GM18499 (cell line): ENCODE results near the gene SCG3.

ENCODE experiments used
- ATAC-seq: cut with Tn5 transposase; IDR thresholded peaks from one replicate; pipeline ENCODE4 v1.9.1; 2021; ENCODE audit warnings: moderate number of reproducible peaks; ENCODE audit not compliant: insufficient read depth, unreplicated experiment

The SCG3 gene

DNA sequence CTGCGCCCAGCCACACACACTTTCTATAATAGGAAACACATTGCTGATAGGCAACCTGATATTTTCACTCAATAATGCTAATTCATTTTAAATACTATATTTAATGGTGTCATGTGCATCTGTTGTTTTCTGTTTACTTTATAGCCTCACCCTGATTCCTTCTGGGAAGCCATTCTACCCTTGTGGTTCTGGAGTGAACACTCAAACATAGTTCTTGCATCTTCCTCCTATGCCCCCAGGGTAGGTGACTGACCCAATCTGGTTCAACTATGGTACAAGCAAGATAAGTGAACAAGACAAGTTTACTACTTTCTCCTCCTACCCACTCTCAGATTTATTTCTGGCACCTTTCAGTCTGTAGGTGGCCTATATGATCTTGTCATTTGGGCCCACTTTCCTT is 4.3 kb upstream of the SCG3 start:
- ATAC-seq = no peak

DNA sequence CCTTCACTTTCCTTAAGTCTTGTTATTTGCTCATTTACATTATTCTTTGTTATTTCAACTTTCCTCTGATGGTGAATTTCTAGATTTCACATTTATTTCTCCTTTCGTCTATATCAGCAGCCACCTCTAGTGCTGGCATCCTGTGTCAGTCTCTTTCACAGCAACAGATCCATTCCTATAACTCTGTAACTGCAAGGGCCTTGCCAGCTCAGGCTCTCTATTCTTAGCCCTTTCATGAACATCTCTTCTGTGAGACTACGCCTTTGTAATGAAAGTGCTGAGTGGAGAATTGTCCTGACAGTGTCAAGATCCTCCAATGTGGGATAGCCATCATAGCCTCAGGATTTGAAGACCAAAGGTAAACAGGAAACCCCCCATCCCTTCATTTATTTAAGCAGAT is 3.9 kb upstream of the SCG3 start:
- ATAC-seq = no peak

DNA sequence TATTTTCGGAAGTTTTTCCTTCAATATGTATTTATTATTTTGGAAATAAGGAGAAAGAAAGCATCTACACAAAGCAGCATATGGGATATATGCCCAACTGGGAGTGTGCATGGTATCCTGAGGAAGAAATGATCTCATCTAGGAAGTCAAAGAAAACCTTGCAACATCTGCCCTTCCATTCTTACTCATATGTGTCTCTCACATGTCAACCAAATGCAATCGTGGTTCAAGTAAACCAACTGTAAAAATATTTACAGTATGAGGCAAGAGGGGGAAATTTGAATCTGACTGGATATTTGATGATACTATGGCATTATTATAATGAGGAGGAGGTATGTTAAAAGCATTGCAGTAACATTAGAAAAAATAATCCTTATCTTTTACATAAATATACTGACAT is 3.2 kb upstream of the SCG3 start:
- no peak for ATAC-seq

DNA sequence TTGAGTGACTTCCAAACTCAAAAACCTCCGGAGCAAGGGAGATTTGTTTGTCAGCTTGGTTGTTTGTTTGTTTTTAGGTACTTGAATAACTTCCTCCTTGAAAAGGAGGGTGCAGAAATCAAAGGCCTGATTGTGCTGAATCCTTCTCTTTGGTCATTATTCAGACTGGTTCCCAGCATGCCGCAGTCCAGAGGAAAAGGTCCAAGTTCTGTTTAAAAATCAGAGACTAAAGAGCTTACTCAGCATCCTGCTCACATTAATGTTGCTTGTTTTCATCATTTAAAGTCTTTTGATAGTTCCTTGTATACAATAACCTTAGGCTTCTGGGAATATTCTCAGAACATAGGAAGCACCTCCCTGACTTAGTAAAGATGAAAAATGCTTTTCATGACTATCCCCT is 982 bp upstream of the SCG3 start:
- ATAC-seq = no peak

DNA sequence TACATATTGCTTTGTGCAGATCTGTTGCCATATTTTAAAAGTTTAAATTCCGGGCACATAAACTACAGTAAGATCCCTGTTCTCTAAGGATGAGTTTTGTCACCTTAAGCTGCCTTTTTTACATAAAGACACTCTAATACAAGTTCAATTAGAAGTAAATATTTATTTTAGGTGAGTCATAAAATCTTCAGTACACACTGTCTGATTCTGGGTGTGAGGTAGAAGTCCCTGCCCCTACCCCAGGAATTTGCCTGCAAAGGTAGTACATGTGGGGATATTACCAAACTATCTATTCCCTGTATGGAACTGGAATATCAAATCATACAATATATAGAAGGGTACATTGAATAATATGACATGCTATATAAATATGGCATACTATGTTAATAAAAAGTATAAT is 6.3 kb downstream of the SCG3 start:
- no peak for ATAC-seq

DNA sequence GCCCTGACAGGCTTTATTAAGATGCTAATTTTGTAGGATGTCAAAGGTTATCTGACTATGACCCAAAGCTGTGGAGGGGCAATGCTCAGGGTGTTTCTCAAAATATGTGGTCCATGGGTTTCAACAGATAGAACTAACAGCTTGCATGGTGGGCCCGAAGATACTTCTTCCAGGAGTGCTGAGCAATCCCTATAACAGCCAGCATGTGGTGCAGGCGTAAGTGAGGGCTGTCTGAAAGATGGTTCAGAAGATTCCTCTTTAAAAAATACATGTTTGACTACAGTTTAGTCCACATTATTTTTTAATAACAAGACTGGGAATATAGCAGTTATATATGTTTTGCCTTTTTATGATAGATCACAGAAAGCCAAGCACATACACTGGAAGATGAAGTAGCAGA is 7.6 kb downstream of the SCG3 start:
- ATAC-seq = no peak

- no peak for ATAC-seq
Observed at GRCh38 chr15:51692154-51692553, 10.9 kb downstream of the SCG3 start.

DNA sequence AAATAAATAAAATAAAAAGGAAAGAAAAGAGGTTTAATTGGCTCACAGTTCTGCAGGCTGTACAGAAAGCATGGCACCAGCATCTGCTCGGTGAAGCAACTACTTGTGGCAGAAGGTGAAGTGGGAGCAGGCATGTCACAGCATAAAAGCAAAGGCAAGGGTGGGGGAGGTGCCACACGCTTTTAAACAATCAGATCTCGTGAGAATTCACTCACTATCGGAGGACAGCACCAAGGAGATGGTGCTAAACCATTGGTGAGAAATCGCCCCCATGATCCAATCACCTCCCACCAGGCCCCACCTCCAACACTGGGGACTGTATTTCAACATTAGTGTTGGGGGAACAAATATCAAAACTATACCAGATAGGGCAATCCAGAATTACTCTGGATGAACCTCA is 15.3 kb downstream of the SCG3 start:
- no peak for ATAC-seq

DNA sequence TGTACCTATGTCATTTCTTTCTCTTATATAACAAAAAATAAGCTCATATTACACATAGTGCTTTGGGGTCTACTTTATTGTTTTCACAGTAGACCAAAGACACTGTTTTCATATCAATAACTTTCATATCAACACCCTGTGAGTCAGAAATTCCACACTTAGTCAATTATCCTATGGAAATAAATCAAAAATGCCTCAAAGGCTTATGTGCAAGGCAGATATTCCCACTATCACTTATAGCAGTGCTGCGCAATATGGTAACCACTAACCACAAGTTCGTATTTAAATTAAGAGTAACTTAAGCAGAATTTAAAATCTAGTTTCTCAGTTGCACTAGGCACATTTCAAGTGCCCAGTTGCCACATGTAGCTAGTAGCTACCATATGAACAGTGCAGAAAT is 15.9 kb downstream of the SCG3 start:
- ATAC-seq = no peak

DNA sequence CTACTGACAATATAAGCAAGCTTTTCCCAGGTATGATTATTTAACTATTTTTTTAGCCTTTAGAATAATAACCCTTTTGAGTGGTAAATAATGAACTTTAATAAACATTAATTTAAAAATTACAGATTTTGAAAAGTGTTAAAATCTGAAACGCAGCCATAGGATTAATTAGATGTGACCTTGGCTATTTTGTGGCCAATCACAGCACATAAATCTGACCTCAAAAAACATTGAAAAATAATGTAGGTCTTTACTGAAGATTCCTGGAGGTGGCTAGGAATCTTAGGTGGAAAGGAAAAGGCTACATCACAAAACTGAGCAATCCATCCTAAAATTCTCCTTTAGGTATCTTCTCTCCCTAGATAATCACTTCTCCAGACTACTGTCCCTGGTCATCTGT is 18.1 kb downstream of the SCG3 start:
- no peak for ATAC-seq

DNA sequence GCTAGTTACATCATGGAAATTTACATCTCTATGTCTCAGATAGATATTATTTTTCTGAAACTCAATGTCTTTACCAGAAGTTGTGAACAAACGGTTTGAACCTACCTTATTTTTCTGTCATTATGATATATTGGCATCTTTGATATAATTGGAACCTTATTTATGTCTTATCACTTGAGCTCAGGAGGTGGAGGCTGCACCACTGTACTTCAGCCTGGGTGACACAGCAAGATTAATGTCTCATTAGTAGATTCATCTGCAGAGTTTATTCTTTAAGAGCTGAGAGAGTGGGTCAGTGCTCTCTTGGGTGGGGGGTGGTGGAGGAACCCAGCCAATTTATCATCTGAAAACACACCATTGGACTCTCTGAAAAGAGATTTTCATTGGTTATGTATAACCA is 21.4 kb downstream of the SCG3 start:
- ATAC-seq = no peak

DNA sequence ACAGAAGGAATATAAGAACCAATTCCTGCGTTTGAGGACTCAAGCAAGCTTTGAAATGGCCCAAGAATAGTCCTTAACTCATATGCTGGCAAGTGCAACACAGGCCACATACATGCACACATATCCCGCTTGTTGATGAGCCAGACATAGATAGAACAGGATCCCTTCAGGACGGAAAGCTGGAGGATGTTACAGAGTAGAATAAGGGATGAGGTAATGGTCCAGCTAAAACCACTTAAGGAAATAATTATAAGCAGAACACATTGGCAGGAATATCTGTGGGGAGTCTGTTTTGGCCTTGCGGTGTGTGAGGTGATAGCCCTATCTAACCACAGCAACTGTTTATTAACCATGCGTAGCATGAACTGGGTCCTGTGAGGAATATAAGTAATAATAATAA is 25.0 kb downstream of the SCG3 start:
- ATAC-seq = no peak

DNA sequence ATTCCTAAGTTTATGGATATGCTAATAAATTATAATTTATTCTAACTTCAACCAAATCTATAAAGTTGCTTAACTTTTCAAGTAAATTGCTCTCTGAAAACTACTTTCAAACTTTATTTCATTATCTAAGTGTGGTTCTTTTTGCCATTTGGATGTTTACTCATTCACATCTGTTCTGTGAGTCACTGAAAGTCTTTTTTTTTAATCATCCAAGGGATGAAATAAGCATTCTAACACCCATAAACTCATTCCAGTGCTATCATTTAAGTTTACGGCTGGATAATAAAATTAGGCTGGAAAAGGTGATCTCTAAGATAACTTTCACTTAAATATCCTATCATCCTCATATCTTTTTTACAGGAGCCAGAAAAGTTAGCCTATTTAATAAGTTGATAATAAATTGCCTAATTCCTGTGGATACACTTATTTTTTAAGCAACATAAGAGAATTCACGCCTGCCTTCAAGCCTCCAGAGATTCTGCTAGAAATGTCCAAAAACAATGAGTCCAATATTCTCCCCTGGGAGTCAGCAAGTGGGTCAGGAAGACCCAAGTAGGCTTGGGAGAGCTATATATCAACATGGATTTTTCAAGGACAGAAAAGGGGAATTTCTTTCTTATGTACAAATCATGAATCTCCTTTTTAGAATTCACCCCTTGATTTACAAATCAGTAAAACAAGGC is 25.8 kb downstream of the SCG3 start:
- ATAC-seq = no peak

- no peak for ATAC-seq
Observed at GRCh38 chr15:51708013-51708412, 26.7 kb downstream of the SCG3 start.

DNA sequence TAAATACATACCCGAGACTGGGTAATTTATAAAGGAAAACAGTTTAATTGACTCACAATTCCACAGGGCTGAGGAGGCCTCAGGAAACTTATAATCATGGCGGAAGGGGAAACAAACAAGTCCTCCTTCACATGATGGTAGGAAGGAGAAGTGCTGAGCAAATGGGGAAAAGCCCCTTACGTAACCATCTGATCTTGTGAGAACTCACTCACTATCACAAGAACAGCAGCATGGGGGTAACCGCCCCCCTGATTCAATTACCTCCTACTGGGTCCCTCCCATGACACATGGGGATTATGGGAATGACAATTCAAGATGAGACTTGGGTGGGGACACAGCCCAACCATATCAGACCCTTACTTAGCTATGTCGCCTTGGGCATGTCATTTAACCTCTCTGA is 27.7 kb downstream of the SCG3 start:
- no peak for ATAC-seq

DNA sequence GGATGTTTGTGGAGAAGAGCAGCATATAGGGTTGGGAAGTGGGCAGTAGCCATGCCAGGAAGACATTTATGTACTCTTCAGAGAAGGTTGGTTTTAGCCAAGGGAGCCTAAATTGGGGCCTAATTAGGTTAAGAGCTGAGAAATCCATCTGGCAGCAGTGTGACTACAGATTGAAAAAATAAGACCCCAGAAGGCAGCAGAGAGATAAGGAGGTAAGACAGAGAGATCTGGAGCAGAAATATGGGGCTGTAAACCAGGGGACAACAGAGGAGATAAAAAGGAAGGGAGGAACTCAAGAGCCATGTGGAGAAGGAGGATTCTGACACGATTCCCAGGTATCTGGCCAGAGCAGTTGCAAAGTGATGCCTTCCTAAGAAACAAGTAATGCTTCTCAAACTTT is 32.9 kb downstream of the SCG3 start:
- ATAC-seq = no peak

GRCh38 chr15:51714911-51715310 is 33.6 kb downstream of the SCG3 start:
- ATAC-seq = no peak

GRCh38 chr15:51718219-51718618 is 36.9 kb downstream of the SCG3 start:
- no peak for ATAC-seq

DNA sequence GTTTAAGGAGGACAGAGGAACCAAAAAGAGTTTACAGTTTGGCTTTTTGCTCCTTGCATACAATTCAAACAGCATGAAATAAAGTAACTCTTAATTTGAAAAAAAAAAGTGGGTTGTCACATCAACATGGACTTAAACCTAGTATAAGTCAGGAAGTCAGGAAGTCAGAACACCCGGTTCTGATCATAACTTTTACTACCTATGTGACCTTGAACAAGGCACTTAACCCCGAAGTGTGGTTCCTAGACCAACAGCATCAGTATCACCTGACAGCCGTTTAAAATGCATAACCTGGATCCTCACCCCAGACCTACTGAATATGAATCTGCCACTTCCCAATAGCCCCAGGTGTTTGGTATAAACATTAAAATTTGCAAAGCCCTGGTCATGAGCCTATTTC is 37.4 kb downstream of the SCG3 start:
- ATAC-seq = no peak

DNA sequence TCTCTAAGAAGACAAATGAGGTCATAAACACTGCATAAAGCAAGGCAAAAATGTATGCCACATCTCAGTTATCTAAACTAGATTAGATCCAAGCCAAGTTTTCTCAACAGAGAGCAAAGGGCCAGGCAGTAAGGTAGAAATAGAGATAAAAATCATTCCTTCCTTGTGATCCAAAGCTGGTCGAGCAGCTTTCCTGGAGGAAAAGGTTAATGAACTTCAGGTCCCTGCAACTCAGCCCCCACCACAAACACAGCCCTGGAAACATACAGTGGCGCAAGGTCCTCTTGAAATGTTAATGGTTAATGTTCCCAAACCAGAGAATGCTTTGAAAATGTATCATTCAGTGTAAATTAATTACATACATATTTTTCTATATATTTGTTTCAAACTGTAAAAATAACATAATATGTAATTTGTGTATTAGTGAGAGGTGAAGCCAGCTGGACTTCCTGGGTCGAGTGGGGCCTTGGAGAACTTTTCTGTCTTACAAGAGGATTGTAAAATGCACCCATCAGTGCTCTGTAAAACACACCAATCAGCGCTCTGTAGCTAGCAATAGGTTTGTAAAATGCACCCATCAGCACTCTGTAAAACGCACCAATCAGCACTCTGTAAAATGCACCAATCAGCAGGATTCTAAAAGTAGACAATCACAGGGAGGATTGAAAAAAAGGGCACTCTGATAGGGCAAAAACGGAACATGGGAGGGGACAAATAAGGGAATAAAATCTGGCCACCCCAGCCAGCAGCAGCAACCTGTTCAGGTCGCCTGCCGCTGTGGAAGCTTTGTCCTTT is 39.1 kb downstream of the SCG3 start:
- ATAC-seq = no peak

GRCh38 chr15:51721199-51721960 is 40.1 kb downstream of the SCG3 start:
- ATAC-seq = no peak
